Astrocyte of the cerebellum (primary cell): ENCODE measurements around the gene TMEM168.
A peak's percentile ranks its signal among the peaks of the same experiment; 100 is the strongest.
"Not testable (repeated sequence)": the region's sequence is repeated elsewhere in the genome, so short reads cannot be mapped to it uniquely, and the experiment has no call there.

ENCODE experiments used
- DNase-seq: peaks from one replicate; pipeline ENCODE4 v3.0.0-alpha.2; 2011; ENCODE audit warnings: low read depth
- H3K4me3 ChIP-seq: 2 replicates; pipeline ENCODE4 v1.5.1; 2011; ENCODE audit warnings: mild to moderate bottlenecking, low read depth, low read length, moderate library complexity
- in situ Hi-C: cut with HindIII; loops from 2 replicates; pipeline ENCODE4 v1.10.0; 2017; ENCODE audit warnings: low sequenced_read_pairs
- TF ChIP-seq, protein P1 (sequence below): IDR thresholded peaks from 2 replicates; pipeline ENCODE4 v1.5.1; 2012; ENCODE audit warnings: low read length, low read depth, moderate library complexity, mild to moderate bottlenecking; ENCODE audit errors: missing control alignments

TMEM168 gene, protein sequence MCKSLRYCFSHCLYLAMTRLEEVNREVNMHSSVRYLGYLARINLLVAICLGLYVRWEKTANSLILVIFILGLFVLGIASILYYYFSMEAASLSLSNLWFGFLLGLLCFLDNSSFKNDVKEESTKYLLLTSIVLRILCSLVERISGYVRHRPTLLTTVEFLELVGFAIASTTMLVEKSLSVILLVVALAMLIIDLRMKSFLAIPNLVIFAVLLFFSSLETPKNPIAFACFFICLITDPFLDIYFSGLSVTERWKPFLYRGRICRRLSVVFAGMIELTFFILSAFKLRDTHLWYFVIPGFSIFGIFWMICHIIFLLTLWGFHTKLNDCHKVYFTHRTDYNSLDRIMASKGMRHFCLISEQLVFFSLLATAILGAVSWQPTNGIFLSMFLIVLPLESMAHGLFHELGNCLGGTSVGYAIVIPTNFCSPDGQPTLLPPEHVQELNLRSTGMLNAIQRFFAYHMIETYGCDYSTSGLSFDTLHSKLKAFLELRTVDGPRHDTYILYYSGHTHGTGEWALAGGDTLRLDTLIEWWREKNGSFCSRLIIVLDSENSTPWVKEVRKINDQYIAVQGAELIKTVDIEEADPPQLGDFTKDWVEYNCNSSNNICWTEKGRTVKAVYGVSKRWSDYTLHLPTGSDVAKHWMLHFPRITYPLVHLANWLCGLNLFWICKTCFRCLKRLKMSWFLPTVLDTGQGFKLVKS

DNA sequence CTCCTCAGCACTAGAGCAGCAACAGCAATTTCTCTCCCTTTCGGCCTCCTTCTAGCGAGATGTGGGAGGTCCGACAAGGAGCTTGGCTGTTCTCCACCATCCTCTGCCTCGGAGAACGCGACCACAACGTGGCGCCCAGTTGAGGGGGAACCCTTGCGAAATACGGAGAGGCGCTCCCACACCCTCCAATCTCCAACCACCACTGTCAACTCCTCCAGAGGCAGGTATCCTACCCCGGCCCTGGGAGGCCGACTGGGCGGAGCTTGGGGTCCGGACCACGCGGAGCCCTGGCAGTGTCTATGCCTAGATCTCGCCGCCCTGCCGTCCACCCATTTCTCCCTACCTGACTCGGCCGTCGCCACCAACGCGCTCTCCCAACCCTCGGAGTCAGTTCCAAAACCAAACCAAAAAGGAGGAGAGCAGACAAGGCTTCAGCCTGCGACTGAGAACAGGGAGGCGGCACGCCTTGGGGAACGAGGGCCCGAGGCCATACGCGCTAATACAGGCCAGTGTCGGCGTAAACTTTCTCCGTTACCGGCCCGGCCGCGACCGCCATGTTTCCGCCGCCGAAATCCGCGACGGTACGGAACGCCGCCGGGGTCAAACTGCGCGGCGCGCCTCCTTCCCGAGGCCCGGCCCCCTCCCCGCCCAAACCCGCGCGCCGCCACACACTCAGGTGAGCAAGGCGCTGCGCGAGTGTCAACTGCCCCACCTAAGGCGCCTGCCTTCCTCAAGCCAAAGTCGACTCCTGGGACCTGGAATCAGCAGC is at the start of gene TMEM168:
TMEM168 (minus strand) TSS at position 577 of the 769 bp plus-strand sequence. CDS start 5,568 bp downstream, outside the sequence.
- peak within 1 kb of the TSS; percentile 72 for H3K4me3 ChIP-seq
- TF ChIP-seq, protein P1, sequence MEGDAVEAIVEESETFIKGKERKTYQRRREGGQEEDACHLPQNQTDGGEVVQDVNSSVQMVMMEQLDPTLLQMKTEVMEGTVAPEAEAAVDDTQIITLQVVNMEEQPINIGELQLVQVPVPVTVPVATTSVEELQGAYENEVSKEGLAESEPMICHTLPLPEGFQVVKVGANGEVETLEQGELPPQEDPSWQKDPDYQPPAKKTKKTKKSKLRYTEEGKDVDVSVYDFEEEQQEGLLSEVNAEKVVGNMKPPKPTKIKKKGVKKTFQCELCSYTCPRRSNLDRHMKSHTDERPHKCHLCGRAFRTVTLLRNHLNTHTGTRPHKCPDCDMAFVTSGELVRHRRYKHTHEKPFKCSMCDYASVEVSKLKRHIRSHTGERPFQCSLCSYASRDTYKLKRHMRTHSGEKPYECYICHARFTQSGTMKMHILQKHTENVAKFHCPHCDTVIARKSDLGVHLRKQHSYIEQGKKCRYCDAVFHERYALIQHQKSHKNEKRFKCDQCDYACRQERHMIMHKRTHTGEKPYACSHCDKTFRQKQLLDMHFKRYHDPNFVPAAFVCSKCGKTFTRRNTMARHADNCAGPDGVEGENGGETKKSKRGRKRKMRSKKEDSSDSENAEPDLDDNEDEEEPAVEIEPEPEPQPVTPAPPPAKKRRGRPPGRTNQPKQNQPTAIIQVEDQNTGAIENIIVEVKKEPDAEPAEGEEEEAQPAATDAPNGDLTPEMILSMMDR = no peak
- peak; percentile 63 for DNase-seq
- in situ Hi-C loops = no loop called here

DNA sequence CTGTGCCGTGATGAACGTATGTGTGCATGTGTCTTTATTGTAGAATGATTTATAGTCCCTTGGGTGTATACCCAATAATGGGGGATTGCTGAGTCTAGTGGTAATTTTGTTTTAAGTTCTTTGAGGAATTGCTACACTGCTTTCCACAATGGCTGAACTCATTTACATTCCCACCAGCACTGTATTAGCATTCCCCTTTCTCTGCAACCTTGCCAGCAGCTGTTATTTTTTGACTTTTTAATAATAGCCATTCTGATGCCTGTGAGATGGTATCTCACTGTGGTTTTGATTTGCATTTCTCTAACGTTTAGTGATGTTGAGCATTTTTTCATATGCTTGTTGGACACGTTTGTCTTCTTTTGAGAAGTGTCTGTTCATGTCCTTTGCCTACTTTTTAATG is 45.7 kb upstream of the TMEM168 start:
- in situ Hi-C loops, H3K4me3 ChIP-seq, DNase-seq: not testable (repeated sequence)

DNA sequence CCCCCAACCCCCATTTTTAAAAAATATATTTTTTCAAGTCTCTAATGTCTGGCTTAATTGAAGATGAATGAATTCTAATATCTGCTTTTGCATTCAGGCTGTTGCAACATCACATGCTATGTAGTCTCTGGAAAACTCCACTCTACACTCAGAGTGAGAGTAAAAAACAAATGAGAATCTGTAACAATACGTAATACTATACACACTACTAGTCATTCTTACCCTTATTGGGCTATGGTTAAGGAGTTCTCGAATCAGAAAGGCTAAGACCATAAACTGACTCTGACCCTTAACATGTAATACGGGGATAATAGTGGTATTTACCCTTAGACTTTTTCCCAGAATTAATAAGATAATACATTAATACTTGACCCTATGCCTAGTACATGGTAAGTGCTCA is 42.9 kb upstream of the TMEM168 start:
- H3K4me3 ChIP-seq = no peak overlapping the region
- no peak for DNase-seq
- TF ChIP-seq, protein P1 = no peak
- in situ Hi-C loops = no loop called here

DNA sequence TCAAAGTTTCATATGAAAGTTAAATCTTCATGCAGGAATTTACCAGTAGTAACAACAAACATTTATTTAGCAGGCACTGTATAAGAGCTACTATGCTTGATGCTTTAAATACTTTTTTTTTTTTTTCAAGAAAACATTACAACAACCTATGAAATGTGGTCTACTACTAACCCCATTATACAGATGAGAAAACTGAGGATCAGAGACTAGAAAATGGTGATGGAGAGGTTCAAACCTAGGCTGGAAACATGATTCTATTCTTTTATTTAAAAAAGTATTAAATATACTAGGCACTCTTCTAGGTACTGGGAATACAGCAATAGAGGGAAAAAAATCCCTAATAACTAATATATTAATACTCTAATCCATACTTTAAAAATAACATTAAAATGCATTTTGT is 40.6 kb upstream of the TMEM168 start:
- TF ChIP-seq, protein P1 = no peak
- in situ Hi-C loops = no loop called here
- DNase-seq = no peak
- H3K4me3 ChIP-seq = no peak overlapping the region

DNA sequence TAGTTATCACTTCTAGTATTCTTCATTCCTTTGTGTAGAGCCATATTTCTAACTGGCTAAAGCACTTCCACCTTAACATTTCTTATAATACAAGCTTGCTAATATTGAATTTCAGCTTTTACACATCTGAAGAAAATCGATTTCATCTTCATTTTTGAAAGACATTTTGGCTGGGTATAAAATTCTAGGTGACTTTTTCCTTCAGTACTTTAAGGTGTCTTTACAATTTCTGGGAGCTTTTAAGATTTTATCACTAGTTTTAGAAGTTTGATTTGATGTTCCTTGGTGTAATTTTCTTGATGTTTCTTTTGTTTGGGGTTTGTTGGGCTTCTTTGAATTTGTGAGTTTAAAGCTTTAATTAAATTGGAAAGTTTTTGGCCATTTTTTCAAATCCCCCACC is 38.5 kb upstream of the TMEM168 start:
- H3K4me3 ChIP-seq = no peak overlapping the region
- DNase-seq = no peak
- in situ Hi-C loops = no loop called here
- TF ChIP-seq, protein P1 = no peak

DNA sequence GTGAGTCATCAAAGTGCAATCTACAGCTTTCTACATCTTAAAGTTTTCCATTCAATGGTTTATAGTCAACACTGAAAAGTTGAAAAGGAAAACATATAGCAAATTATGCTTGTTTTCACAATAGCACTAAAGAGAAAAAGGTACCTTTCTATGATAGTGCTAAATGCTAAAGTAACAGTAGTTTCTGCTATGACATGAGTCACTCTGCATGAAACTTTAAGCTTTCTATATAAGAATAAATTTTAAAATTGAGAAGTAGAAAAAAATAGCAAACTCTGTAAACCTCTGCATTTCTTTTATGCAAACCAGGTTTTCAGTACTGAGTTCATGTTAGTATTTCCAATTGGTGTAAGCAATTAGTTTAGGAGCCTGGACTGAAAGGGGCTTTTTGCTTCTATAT is 31.2 kb upstream of the TMEM168 start:
- no peak overlapping the region for H3K4me3 ChIP-seq
- in situ Hi-C loops = no loop called here
- no peak for DNase-seq
- TF ChIP-seq, protein P1 = no peak

DNA sequence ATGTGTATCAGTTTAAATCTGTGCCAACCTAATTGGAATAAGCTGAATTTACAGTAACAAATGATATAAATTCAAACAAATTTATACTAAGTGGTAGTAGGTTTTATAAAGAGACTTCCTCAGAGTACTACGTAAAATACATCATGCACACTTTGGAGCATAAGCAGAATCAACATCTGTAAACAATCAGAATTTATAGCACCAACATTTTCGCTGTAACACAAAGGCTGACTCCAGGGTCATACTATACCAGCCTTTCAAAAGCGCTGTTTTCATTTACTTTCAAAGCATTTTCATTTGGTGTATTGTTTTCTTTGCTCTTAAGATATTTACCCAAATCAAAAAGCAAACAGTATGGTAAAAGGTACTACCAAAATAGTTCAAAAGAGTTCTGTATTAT is 29.3 kb upstream of the TMEM168 start:
- in situ Hi-C loops = no loop called here
- TF ChIP-seq, protein P1 = no peak
- H3K4me3 ChIP-seq = no peak overlapping the region
- no peak for DNase-seq
